Mucosa of rectum (tissue), 2 donors: ENCODE data around the gene ASH1L.
"Not testable (repeated sequence)": the region's sequence is repeated elsewhere in the genome, so short reads cannot be mapped to it uniquely, and the experiment has no call there.

Experiments used
- H3K27ac ChIP-seq, 2 donors: one replicate each; pipeline ENCODE4 v1.7.0; 2013; ENCODE audit warnings: inconsistent platforms in 2 of 2, low read depth in 2 of 2, low read length in 2 of 2
- H3K27me3 ChIP-seq, 2 donors: one replicate each; pipeline ENCODE4 v1.7.0; 2013; ENCODE audit warnings: low read length in 2 of 2; ENCODE audit not compliant: control insufficient read depth in 2 of 2, insufficient read depth in 2 of 2
- H3K36me3 ChIP-seq, 2 donors: one replicate each; pipeline ENCODE4 v1.7.0; 2013; ENCODE audit warnings: low read length in 2 of 2; ENCODE audit not compliant: control insufficient read depth in 2 of 2, insufficient read depth in 2 of 2
- H3K4me1 ChIP-seq, 2 donors: one replicate each; pipeline ENCODE4 v1.7.0; 2013; ENCODE audit warnings: low read length in 2 of 2, mild to moderate bottlenecking in 1 of 2; ENCODE audit not compliant: control insufficient read depth in 2 of 2, insufficient read depth in 2 of 2
- H3K4me3 ChIP-seq, 2 donors: one replicate each; pipeline ENCODE4 v1.7.0; 2013; ENCODE audit warnings: low read length in 2 of 2
- H3K9ac ChIP-seq, 2 donors: one replicate each; pipeline ENCODE4 v1.7.0; 2013; ENCODE audit warnings: low read length in 2 of 2, low read depth in 1 of 2, mild to moderate bottlenecking in 1 of 2
- H3K9me3 ChIP-seq, 2 donors: one replicate each; pipeline ENCODE4 v1.7.0; 2013; ENCODE audit warnings: low read length in 2 of 2; ENCODE audit not compliant: control insufficient read depth in 2 of 2
- donor health status: healthy.
- donor health status: Normal muscosa, but diverticular disease.

Gene ASH1L

DNA sequence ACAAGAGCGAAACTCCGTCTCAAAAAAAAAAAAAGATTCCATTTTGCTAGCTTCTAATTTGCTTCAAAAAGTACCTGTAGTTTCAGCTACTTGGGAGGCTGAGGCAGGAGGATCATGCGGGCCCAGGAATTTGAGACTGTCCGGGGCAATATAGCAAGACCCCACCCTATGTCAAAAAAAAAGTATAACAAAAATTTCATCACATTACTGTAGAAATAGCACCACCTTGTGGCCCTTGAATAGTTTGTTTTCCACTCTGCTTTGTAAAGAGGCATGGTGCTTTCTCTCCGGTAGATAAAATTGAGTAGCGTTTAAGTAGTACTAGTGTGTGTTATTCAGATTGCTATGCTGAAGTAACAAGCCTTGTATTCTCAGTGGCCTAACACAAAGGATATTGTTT lies 29.2 kb upstream of the ASH1L start:
- H3K4me3 ChIP-seq, result no peak overlapping the region
- H3K9ac ChIP-seq, result no peak overlapping the region
- no peak overlapping the region for H3K27ac ChIP-seq
- no peaks in the 10 kb centered on the region for H3K36me3 ChIP-seq
- H3K27me3 ChIP-seq, result no peaks in the 10 kb centered on the region
- H3K4me1 ChIP-seq, result no peaks in the 10 kb centered on the region
- H3K9me3 ChIP-seq, result no peaks in the 10 kb centered on the region

DNA sequence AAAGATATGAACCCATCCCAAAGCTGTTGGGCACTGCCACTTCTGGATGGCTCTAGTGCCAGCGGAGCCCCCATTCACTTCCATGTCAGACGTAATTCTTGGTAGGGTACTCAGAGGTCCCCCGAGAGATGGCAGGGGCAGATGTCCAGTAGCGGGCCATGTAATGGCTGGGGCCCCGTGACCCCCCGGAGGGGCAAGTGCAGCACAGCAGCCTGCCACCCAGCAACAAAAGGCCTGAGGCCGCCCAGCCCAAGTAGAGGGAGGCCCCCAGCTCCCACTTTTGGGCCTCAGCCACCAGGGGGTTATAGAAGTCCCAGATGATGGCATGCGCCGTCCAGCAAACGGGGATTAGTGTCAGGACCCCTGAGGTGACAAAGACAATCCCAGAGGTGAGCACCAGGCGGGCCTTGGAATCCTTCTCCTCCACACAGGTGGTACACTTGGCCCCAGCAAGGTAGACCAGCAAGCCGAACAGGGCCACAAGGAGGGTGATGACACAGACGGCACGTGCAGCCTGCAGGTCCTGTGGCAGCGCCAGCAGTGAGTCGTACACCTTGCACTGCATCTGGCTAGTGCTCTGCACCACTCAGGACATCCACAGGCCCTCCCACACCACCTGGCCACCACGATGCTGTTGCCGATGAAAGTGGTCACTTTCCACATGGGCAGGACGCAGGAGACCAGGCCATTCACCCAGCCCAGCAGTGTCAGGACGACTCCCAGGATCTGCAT lies 28.1 kb upstream of the ASH1L start:
- not testable (repeated sequence) for H3K4me1 ChIP-seq, H3K27ac ChIP-seq, H3K9me3 ChIP-seq, H3K36me3 ChIP-seq, H3K9ac ChIP-seq, H3K4me3 ChIP-seq, H3K27me3 ChIP-seq

DNA sequence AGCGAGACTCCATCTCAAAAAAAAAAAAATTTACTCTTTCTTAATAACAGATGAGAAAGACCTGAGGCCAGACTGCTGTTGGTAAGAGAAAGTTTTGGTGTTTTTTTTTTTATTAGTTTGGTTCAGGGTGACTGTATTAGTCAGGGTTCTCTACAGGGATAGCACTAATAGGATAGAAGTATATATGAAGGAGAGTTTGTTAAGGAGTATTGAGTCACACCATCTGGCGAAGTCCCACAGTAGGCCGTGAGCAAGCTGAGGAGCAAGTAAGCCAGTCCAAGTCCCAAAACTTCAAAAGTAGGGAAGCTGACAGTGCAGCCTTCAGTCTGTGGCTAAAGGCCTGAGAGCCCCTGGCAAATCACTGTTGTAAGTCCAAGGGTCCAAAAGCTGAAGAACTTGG lies 26.7 kb upstream of the ASH1L start:
- not testable (repeated sequence) for H3K9me3 ChIP-seq, H3K36me3 ChIP-seq, H3K4me1 ChIP-seq, H3K27me3 ChIP-seq, H3K27ac ChIP-seq, H3K4me3 ChIP-seq, H3K9ac ChIP-seq

DNA sequence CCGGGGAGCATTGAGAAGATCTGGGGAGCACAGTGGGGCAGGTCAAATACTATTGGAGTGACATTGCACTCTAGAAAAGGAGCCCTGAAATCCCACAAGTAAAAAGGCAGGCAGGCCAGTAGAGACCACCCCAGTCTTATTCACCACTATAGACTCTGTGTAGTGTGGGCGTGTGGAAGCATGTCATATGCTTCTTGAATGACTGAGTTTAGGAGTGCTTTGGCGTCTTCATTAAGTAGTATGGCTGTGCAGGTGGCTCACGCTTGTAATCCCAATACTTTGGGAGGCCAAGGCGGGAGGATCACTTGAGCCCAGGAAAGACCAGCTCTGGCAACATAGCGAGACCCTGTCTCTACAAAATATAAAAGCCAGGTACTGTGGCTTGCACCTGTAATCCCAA lies 21.2 kb upstream of the ASH1L start:
- H3K9me3 ChIP-seq, H3K9ac ChIP-seq: not testable (repeated sequence)

DNA sequence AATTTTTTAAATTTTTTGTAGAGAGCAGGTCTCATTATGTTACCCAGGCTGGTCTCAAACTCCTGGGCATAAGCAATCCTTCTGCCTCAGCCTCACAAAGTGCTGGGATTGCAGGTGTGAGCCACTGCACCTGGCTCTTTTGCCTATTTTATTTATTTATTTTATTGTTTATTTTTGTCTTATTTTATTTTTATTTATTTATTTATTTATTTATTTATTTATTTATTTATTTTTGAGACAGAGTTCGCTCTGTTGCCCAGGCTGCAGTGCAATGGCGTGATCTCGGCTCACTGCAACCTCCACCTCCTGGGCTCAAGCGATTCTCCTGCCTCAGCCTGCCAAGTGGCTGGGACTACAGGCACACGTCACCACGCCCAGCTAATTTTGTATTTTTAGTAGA lies 13.0 kb upstream of the ASH1L start:
- not testable (repeated sequence) for H3K9ac ChIP-seq

More for the DNA sequence above, 21.2 kb upstream of the ASH1L start:
- not testable (repeated sequence) for H3K27ac ChIP-seq, H3K27me3 ChIP-seq, H3K4me1 ChIP-seq, H3K4me3 ChIP-seq, H3K36me3 ChIP-seq

DNA sequence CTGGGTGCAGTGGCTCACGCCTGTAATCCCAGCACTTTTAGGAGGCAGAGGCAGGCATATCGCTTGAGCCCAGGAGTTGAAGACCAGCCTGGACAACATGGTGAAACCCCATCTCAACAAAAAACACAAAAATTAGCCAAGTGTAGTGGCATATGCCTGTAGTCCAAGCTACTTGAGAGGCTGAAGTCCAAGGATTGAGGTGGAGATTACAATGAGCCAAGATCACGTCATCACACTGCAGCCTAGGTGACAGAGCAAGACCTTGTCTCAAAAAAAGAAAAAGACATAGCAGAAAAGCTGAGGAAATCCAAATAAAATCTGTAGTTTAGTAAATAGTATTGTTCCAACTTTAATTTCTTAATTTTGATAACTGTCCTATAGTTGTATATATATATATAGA lies 11.5 kb upstream of the ASH1L start:
- Histone ChIP-seq H3K27me3 (no peaks in the 10 kb centered on the region), H3K4me3 (no peak overlapping the region), H3K4me1 (no peaks in the 10 kb centered on the region), H3K9ac (no peak overlapping the region), H3K9me3 (no peaks in the 10 kb centered on the region), H3K36me3 (peaks cover 3 to 4% of the 10 kb centered on the region in 2 donors), H3K27ac (no peak overlapping the region)

More for the DNA sequence above, 13.0 kb upstream of the ASH1L start:
- not testable (repeated sequence) for H3K9me3 ChIP-seq, H3K27ac ChIP-seq, H3K27me3 ChIP-seq, H3K36me3 ChIP-seq, H3K4me1 ChIP-seq, H3K4me3 ChIP-seq

DNA sequence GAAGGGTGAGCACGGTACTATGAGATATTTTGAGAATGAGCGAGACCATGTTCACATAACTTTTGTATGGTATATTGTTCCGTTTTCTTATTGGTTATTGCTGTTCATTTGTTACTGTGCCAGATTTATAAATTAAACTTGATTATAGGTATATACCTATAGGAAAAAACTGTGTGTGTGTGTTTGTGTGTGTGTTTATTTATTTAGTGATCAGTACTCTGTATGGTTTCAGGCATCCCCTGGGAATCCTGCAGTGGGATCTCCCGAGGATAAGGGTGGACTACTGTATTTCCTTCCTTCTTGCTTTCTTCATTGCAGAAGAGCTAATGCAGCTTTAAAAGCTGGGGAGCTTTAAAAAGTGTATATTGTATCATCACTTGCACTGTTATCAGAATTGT lies 8.0 kb upstream of the ASH1L start:
- Histone ChIP-seq H3K4me3 (no peak overlapping the region), H3K27ac (no peak overlapping the region), H3K9me3 (no peaks in the 10 kb centered on the region), H3K9ac (no peak overlapping the region), H3K36me3 (peaks cover 3 to 4% of the 10 kb centered on the region in 2 donors), H3K4me1 (no peaks in the 10 kb centered on the region), H3K27me3 (no peaks in the 10 kb centered on the region)

DNA sequence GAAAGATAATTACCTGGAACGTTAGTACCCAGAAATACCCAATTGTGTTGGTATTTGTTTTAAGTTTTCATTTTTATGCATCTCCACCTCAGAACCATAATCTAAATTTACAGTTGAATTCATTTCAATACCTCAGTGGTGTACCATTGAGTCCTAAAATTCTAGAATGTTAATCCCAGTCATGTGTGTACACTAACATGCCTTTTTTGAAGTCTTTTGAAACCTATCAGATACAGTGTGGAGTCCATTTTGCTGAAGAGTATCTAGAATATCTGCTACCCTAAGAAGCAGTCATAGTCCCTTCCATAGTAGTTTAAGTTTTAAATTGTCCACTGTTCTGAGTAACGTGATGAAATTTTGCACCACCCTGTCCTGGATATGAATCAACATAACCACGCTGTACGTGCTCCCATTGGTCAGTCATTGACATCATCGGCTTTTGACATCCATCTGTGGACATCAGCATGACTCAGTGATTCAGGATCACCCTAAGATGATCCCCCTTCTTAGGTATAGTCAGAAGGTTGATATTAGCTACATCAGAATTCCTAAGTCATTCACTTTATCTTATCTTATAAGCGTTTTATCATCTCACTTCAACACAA lies 7.5 kb upstream of the ASH1L start:
- Histone ChIP-seq H3K27me3 (no peaks in the 10 kb centered on the region), H3K36me3 (peaks cover 3 to 4% of the 10 kb centered on the region in 2 donors), H3K4me1 (peaks cover 0 to under 1% of the 10 kb centered on the region in 2 donors), H3K9ac (no peak overlapping the region), H3K9me3 (no peaks in the 10 kb centered on the region), H3K4me3 (no peak overlapping the region), H3K27ac (no peak overlapping the region)

DNA sequence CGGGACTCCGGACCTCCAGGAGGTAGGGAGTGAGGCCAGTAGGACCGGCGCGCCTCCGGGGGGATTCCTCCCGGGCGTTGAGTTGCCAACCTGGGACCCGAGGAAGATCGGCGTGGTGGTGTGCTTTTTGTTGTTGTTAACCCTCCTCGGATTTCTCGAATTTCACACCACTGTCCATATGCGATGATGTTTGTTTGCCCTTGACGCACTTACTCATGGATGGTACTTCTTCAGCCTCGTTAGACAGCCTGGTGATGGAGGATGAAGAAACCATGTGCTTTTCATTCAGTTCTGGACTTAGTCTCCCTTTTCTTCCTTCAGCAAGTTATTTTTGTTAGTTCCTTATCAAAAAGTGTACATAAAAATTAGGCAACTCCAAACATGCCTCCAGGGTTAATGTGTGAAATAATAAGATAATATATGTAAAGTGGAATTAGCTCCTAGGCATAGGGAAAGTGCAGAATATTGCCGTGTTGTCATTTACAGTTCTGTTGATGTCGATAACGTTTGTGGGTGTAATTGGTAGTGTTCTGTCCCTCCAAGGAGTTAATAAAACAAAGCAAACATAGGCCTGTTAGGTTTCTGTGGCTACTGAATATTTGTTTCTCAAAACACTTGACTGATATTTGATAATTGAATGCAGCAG lies 897 bp upstream of the ASH1L start:
- H3K27me3 ChIP-seq, H3K36me3 ChIP-seq, H3K9me3 ChIP-seq: not testable (repeated sequence)
- Histone ChIP-seq H3K9ac (peak overlapping the region; percentile 92 to 97), H3K4me1 (peaks cover 7 to 10% of the 10 kb centered on the region in 2 donors), H3K4me3 (peak overlapping the region; percentile 91 to 100), H3K27ac (peak overlapping the region; percentile 99)

DNA sequence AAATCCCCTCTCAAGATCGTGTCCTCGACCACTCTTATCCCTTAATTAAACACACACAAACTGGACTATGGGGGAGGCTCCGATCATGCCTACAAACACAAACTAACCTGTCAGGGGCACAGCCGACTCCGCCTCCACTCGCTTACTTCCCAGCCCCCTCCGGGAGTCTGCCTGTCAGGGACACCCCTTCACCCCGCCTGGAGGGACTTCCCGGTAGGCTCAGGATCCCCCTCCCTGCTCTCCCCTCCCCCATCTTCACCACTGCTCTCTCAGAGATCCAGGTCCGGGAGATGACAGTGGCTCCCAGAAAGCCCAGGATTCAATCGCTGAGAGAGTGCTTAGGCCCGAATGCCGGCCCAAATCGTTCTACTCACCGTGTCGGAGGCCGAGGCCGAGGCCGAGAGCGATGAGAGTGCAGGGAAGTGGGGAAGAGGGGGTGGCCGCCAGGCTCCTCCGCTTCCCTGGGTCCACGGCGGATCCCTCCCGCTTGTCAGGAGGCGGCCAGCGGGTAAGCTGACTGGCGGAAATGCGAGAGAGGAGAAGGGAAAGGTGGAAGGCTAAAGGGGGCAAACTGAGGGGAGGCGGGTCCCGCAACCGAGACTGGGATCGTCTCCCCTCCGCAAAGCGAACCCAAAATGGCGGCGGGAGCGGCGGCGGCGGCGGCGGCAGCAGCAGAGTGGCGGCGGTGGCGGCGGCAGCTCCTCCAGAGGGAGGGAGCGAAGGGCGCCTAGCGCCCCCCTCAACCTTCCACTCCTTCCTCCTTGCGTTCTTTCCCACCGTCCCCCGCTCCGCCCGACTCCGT lies 623 bp downstream of the ASH1L start:
- H3K27me3 ChIP-seq, H3K36me3 ChIP-seq, H3K9me3 ChIP-seq: not testable (repeated sequence)
- peaks cover 7 to 10% of the 10 kb centered on the region in 2 donors for H3K4me1 ChIP-seq
- peak overlapping the region; percentile 86 to 100 for H3K4me3 ChIP-seq
- peak overlapping the region; percentile 99 for H3K27ac ChIP-seq
- peak overlapping the region; percentile 81 to 92 for H3K9ac ChIP-seq
